ENCODE results near the gene MAGI1.

The MAGI1 gene

GRCh38 chr3:65793495-65794200, 245.1 kb downstream of the MAGI1 start:
- DNase-seq (ENCODE audit: low read depth): no peak

- no peak for DNase-seq (ENCODE audit: low read depth)
Measured at GRCh38 chr3:65788461-65788860, 250.3 kb downstream of the MAGI1 start.

GRCh38 chr3:65787827-65788226, 250.9 kb downstream of the MAGI1 start:
- DNase-seq (ENCODE audit: low read depth): no peak

- no peak for DNase-seq (ENCODE audit: low read depth)
Measured at GRCh38 chr3:65787340-65787739, 251.4 kb downstream of the MAGI1 start.

- no peak for DNase-seq (ENCODE audit: low read depth)
Measured at GRCh38 chr3:65786890-65787289, 251.8 kb downstream of the MAGI1 start.

GRCh38 chr3:65785065-65785645, 253.6 kb downstream of the MAGI1 start:
- DNase-seq (ENCODE audit: low read depth): peak; percentile 35

GRCh38 chr3:65783117-65783516, 255.6 kb downstream of the MAGI1 start:
- no peak for DNase-seq (ENCODE audit: low read depth)

- DNase-seq (ENCODE audit: low read depth): no peak
Measured at GRCh38 chr3:65781594-65781993, 257.1 kb downstream of the MAGI1 start.

- DNase-seq (ENCODE audit: low read depth): no peak
Measured at GRCh38 chr3:65779390-65779789, 259.3 kb downstream of the MAGI1 start.

- DNase-seq (ENCODE audit: low read depth): no peak
Measured at GRCh38 chr3:65778968-65779367, 259.8 kb downstream of the MAGI1 start.

- DNase-seq (ENCODE audit: low read depth): no peak
Measured at GRCh38 chr3:65777050-65777449, 261.7 kb downstream of the MAGI1 start.

- no peak for DNase-seq (ENCODE audit: low read depth)
Measured at GRCh38 chr3:65776494-65776893, 262.2 kb downstream of the MAGI1 start.

GRCh38 chr3:65776081-65776480, 262.6 kb downstream of the MAGI1 start:
- no peak for DNase-seq (ENCODE audit: low read depth)

GRCh38 chr3:65772758-65773157, 266.0 kb downstream of the MAGI1 start:
- DNase-seq (ENCODE audit: low read depth): no peak

GRCh38 chr3:65767551-65767950, 271.2 kb downstream of the MAGI1 start:
- DNase-seq (ENCODE audit: low read depth): no peak

- DNase-seq (ENCODE audit: low read depth): no peak
Measured at GRCh38 chr3:65762235-65762580, 276.5 kb downstream of the MAGI1 start.

GRCh38 chr3:65761446-65762234, 277.1 kb downstream of the MAGI1 start:
- DNase-seq (ENCODE audit: low read depth): no peak

- DNase-seq (ENCODE audit: low read depth): no peak
Measured at GRCh38 chr3:65758876-65759598, 279.7 kb downstream of the MAGI1 start.

GRCh38 chr3:65758438-65758837, 280.3 kb downstream of the MAGI1 start:
- no peak for DNase-seq (ENCODE audit: low read depth)

- no peak for DNase-seq (ENCODE audit: low read depth)
Measured at GRCh38 chr3:65752636-65753035, 286.1 kb downstream of the MAGI1 start.

- DNase-seq (ENCODE audit: low read depth): no peak
Measured at GRCh38 chr3:65751123-65751700, 287.5 kb downstream of the MAGI1 start.

GRCh38 chr3:65749066-65749465, 289.7 kb downstream of the MAGI1 start:
- DNase-seq (ENCODE audit: low read depth): no peak
